Measurements from ENCODE around the gene ITM2C. TPM values are rescaled to one million over a fixed set of nuclear protein-coding genes. Genes with fewer than 3 reads are reported as not detected.

The ITM2C gene
- polyA plus RNA-seq, 2 donors = 4.2 to 14.8 TPM

GRCh38 chr2:230877759-230878598, 13.2 kb downstream of the ITM2C start:
- no peak overlapping the region for H3K27ac ChIP-seq (ENCODE audit: low read depth in 2 of 2, low read length in 1 of 2)
- H3K4me1 ChIP-seq (ENCODE audit: control insufficient read depth in 2 of 2, insufficient read depth in 2 of 2, low read length in 1 of 2) = no peaks in the 10 kb centered on the region
- H3K27me3 ChIP-seq (ENCODE audit: control insufficient read depth in 1 of 2, insufficient read depth in 2 of 2, low read length in 2 of 2) = no peaks in the 10 kb centered on the region
- H3K4me3 ChIP-seq (ENCODE audit: low read depth in 1 of 2, low read length in 2 of 2) = no peak overlapping the region
- WGBS, 2 donors = 76 to 79% methylated on average over 20 of the region's 20 CpGs
- no peaks in the 10 kb centered on the region for H3K36me3 ChIP-seq (ENCODE audit: control insufficient read depth in 2 of 2, insufficient read depth in 2 of 2, low read length in 1 of 2)
- no peaks in the 10 kb centered on the region for H3K9me3 ChIP-seq (ENCODE audit: control insufficient read depth in 2 of 2, insufficient read depth in 1 of 2, low read depth in 1 of 2, low read length in 1 of 2)

GRCh38 chr2:230878599-230879188, 14.0 kb downstream of the ITM2C start:
- Histone ChIP-seq H3K4me3 (ENCODE audit: low read depth in 1 of 2, low read length in 2 of 2) (no peak overlapping the region), H3K27me3 (ENCODE audit: control insufficient read depth in 1 of 2, insufficient read depth in 2 of 2, low read length in 2 of 2) (no peaks in the 10 kb centered on the region), H3K4me1 (ENCODE audit: control insufficient read depth in 2 of 2, insufficient read depth in 2 of 2, low read length in 1 of 2) (no peaks in the 10 kb centered on the region), H3K27ac (ENCODE audit: low read depth in 2 of 2, low read length in 1 of 2) (no peak overlapping the region), H3K36me3 (ENCODE audit: control insufficient read depth in 2 of 2, insufficient read depth in 2 of 2, low read length in 1 of 2) (no peaks in the 10 kb centered on the region), H3K9me3 (ENCODE audit: control insufficient read depth in 2 of 2, insufficient read depth in 1 of 2, low read depth in 1 of 2, low read length in 1 of 2) (no peaks in the 10 kb centered on the region)
- 70 to 72% methylated on average over 10 of the region's 10 CpGs for WGBS, 2 donors

GRCh38 chr2:230879271-230879882, 14.6 kb downstream of the ITM2C start:
- 66 to 72% methylated on average over 11 of the region's 11 CpGs for WGBS, 2 donors
- no peaks in the 10 kb centered on the region for H3K36me3 ChIP-seq (ENCODE audit: control insufficient read depth in 2 of 2, insufficient read depth in 2 of 2, low read length in 1 of 2)

GRCh38 chr2:230879891-230880290, 15.1 kb downstream of the ITM2C start:
- 73 to 89% methylated on average over 9 of the region's 9 CpGs for WGBS, 2 donors
- no peak overlapping the region for H3K27ac ChIP-seq (ENCODE audit: low read depth in 2 of 2, low read length in 1 of 2)
- H3K36me3 ChIP-seq (ENCODE audit: control insufficient read depth in 2 of 2, insufficient read depth in 2 of 2, low read length in 1 of 2) = no peaks in the 10 kb centered on the region
- no peaks in the 10 kb centered on the region for H3K4me1 ChIP-seq (ENCODE audit: control insufficient read depth in 2 of 2, insufficient read depth in 2 of 2, low read length in 1 of 2)
- H3K4me3 ChIP-seq (ENCODE audit: low read depth in 1 of 2, low read length in 2 of 2) = no peak overlapping the region
- no peaks in the 10 kb centered on the region for H3K27me3 ChIP-seq (ENCODE audit: control insufficient read depth in 1 of 2, insufficient read depth in 2 of 2, low read length in 2 of 2)
- no peaks in the 10 kb centered on the region for H3K9me3 ChIP-seq (ENCODE audit: control insufficient read depth in 2 of 2, insufficient read depth in 1 of 2, low read depth in 1 of 2, low read length in 1 of 2)

More at GRCh38 chr2:230879271-230879882, 14.6 kb downstream of the ITM2C start:
- no peaks in the 10 kb centered on the region for H3K4me1 ChIP-seq (ENCODE audit: control insufficient read depth in 2 of 2, insufficient read depth in 2 of 2, low read length in 1 of 2)
- H3K9me3 ChIP-seq (ENCODE audit: control insufficient read depth in 2 of 2, insufficient read depth in 1 of 2, low read depth in 1 of 2, low read length in 1 of 2) = no peaks in the 10 kb centered on the region
- H3K27ac ChIP-seq (ENCODE audit: low read depth in 2 of 2, low read length in 1 of 2) = no peak overlapping the region
- no peak overlapping the region for H3K4me3 ChIP-seq (ENCODE audit: low read depth in 1 of 2, low read length in 2 of 2)
- no peaks in the 10 kb centered on the region for H3K27me3 ChIP-seq (ENCODE audit: control insufficient read depth in 1 of 2, insufficient read depth in 2 of 2, low read length in 2 of 2)

GRCh38 chr2:230881840-230882239, 17.1 kb downstream of the ITM2C start:
- Histone ChIP-seq H3K27me3 (ENCODE audit: control insufficient read depth in 1 of 2, insufficient read depth in 2 of 2, low read length in 2 of 2) (no peaks in the 10 kb centered on the region), H3K4me3 (ENCODE audit: low read depth in 1 of 2, low read length in 2 of 2) (no peak overlapping the region), H3K36me3 (ENCODE audit: control insufficient read depth in 2 of 2, insufficient read depth in 2 of 2, low read length in 1 of 2) (no peaks in the 10 kb centered on the region), H3K4me1 (ENCODE audit: control insufficient read depth in 2 of 2, insufficient read depth in 2 of 2, low read length in 1 of 2) (no peaks in the 10 kb centered on the region), H3K27ac (ENCODE audit: low read depth in 2 of 2, low read length in 1 of 2) (no peak overlapping the region), H3K9me3 (ENCODE audit: control insufficient read depth in 2 of 2, insufficient read depth in 1 of 2, low read depth in 1 of 2, low read length in 1 of 2) (no peaks in the 10 kb centered on the region)
- WGBS, 2 donors = 86 to 88% methylated on average over 7 of the region's 7 CpGs

GRCh38 chr2:230885463-230886130, 20.9 kb downstream of the ITM2C start:
- Histone ChIP-seq H3K9me3 (ENCODE audit: control insufficient read depth in 2 of 2, insufficient read depth in 1 of 2, low read depth in 1 of 2, low read length in 1 of 2) (no peaks in the 10 kb centered on the region), H3K27me3 (ENCODE audit: control insufficient read depth in 1 of 2, insufficient read depth in 2 of 2, low read length in 2 of 2) (no peaks in the 10 kb centered on the region), H3K27ac (ENCODE audit: low read depth in 2 of 2, low read length in 1 of 2) (no peak overlapping the region), H3K4me3 (ENCODE audit: low read depth in 1 of 2, low read length in 2 of 2) (no peak overlapping the region), H3K4me1 (ENCODE audit: control insufficient read depth in 2 of 2, insufficient read depth in 2 of 2, low read length in 1 of 2) (no peaks in the 10 kb centered on the region), H3K36me3 (ENCODE audit: control insufficient read depth in 2 of 2, insufficient read depth in 2 of 2, low read length in 1 of 2) (no peaks in the 10 kb centered on the region)
- WGBS, 2 donors = 60 to 70% methylated on average over 11 of the region's 11 CpGs

- H3K4me3 ChIP-seq (ENCODE audit: low read depth in 1 of 2, low read length in 2 of 2) = no peak overlapping the region
- H3K36me3 ChIP-seq (ENCODE audit: control insufficient read depth in 2 of 2, insufficient read depth in 2 of 2, low read length in 1 of 2) = no peaks in the 10 kb centered on the region
- H3K27me3 ChIP-seq (ENCODE audit: control insufficient read depth in 1 of 2, insufficient read depth in 2 of 2, low read length in 2 of 2) = no peaks in the 10 kb centered on the region
- WGBS, 2 donors = 62 to 81% methylated on average over 5 of the region's 5 CpGs
- H3K27ac ChIP-seq (ENCODE audit: low read depth in 2 of 2, low read length in 1 of 2) = no peak overlapping the region
- H3K9me3 ChIP-seq (ENCODE audit: control insufficient read depth in 2 of 2, insufficient read depth in 1 of 2, low read depth in 1 of 2, low read length in 1 of 2) = no peaks in the 10 kb centered on the region
- H3K4me1 ChIP-seq (ENCODE audit: control insufficient read depth in 2 of 2, insufficient read depth in 2 of 2, low read length in 1 of 2) = no peaks in the 10 kb centered on the region
Observed at GRCh38 chr2:230886206-230886605, 21.5 kb downstream of the ITM2C start.

GRCh38 chr2:230886671-230887071, 21.9 kb downstream of the ITM2C start:
- Histone ChIP-seq H3K4me1 (ENCODE audit: control insufficient read depth in 2 of 2, insufficient read depth in 2 of 2, low read length in 1 of 2) (no peaks in the 10 kb centered on the region), H3K36me3 (ENCODE audit: control insufficient read depth in 2 of 2, insufficient read depth in 2 of 2, low read length in 1 of 2) (no peaks in the 10 kb centered on the region), H3K27ac (ENCODE audit: low read depth in 2 of 2, low read length in 1 of 2) (no peak overlapping the region), H3K9me3 (ENCODE audit: control insufficient read depth in 2 of 2, insufficient read depth in 1 of 2, low read depth in 1 of 2, low read length in 1 of 2) (no peaks in the 10 kb centered on the region), H3K4me3 (ENCODE audit: low read depth in 1 of 2, low read length in 2 of 2) (no peak overlapping the region), H3K27me3 (ENCODE audit: control insufficient read depth in 1 of 2, insufficient read depth in 2 of 2, low read length in 2 of 2) (no peaks in the 10 kb centered on the region)
- WGBS, 2 donors = 73 to 81% methylated on average over 14 of the region's 14 CpGs

- 79 to 83% methylated on average over 7 of the region's 7 CpGs for WGBS, 2 donors
Observed at GRCh38 chr2:230887342-230887741, 22.6 kb downstream of the ITM2C start.

More at GRCh38 chr2:230887342-230887741, 22.6 kb downstream of the ITM2C start:
- no peaks in the 10 kb centered on the region for H3K36me3 ChIP-seq (ENCODE audit: control insufficient read depth in 2 of 2, insufficient read depth in 2 of 2, low read length in 1 of 2)
- no peak overlapping the region for H3K4me3 ChIP-seq (ENCODE audit: low read depth in 1 of 2, low read length in 2 of 2)
- H3K4me1 ChIP-seq (ENCODE audit: control insufficient read depth in 2 of 2, insufficient read depth in 2 of 2, low read length in 1 of 2) = no peaks in the 10 kb centered on the region
- H3K27me3 ChIP-seq (ENCODE audit: control insufficient read depth in 1 of 2, insufficient read depth in 2 of 2, low read length in 2 of 2) = no peaks in the 10 kb centered on the region
- no peak overlapping the region for H3K27ac ChIP-seq (ENCODE audit: low read depth in 2 of 2, low read length in 1 of 2)
- H3K9me3 ChIP-seq (ENCODE audit: control insufficient read depth in 2 of 2, insufficient read depth in 1 of 2, low read depth in 1 of 2, low read length in 1 of 2) = peaks cover 0 to 2% of the 10 kb centered on the region in 2 donors
